HEK293 (cell line): ENCODE measurements around the gene ALKBH3.

Experiments
- CTCF ChIP-seq: fragments of 450-650 bp; formaldehyde crosslinking; IDR thresholded peaks from 2 replicates; pipeline ENCODE4 v1.5.1; 2016; ENCODE audit warnings: missing biosample characterization, missing genetic modification characterization
- PRDM2 ChIP-seq: fragments of 450-650 bp; formaldehyde crosslinking; IDR thresholded peaks from 2 replicates; pipeline ENCODE4 v1.5.1; 2016; ENCODE audit warnings: missing biosample characterization, missing genetic modification characterization, borderline replicate concordance
- REST ChIP-seq: fragments of 450-650 bp; formaldehyde crosslinking; IDR thresholded peaks from 2 replicates; pipeline ENCODE4 v1.5.1; 2016; ENCODE audit warnings: missing biosample characterization, missing genetic modification characterization
- ZBTB7A ChIP-seq: fragments of 450-650 bp; formaldehyde crosslinking; IDR thresholded peaks from 2 replicates; pipeline ENCODE4 v1.5.1; 2016; ENCODE audit warnings: low read depth, missing biosample characterization, missing genetic modification characterization
- ZNF19 ChIP-seq: fragments of 450-650 bp; formaldehyde crosslinking; IDR thresholded peaks from 2 replicates; pipeline ENCODE4; 2016; ENCODE audit warnings: missing biosample characterization, missing genetic modification characterization, low read depth
- ZNF2 ChIP-seq: fragments of 450-650 bp; formaldehyde crosslinking; IDR thresholded peaks from 2 replicates; pipeline ENCODE4 v1.5.1; 2016; ENCODE audit warnings: missing biosample characterization, missing genetic modification characterization
- ZNF274 ChIP-seq, 2 experiments: fragments of 200-500 bp in 1 of 2; fragments of 450-650 bp in 1 of 2; sonication (Bioruptor generic) in 1 of 2; formaldehyde crosslinking in 1 of 2; IDR thresholded peaks; 2 replicates each; pipeline versions ENCODE4 v1.5.1 to v1.6.1; 2014 to 2016; ENCODE audit warnings: borderline replicate concordance in 1 of 2, inconsistent platforms in 1 of 2, low read length in 1 of 2, missing biosample characterization in 1 of 2, missing genetic modification characterization in 1 of 2
- ZNF354C ChIP-seq: fragments of 450-650 bp; formaldehyde crosslinking; IDR thresholded peaks from 2 replicates; pipeline ENCODE4 v1.5.1; 2016; ENCODE audit warnings: missing biosample characterization, missing genetic modification characterization, low read depth, borderline replicate concordance
- ZNF394 ChIP-seq: fragments of 450-650 bp; formaldehyde crosslinking; IDR thresholded peaks from 2 replicates; pipeline ENCODE4 v1.5.1; 2016; ENCODE audit warnings: missing biosample characterization, missing genetic modification characterization, mild to moderate bottlenecking, moderate library complexity, borderline replicate concordance
- ZNF549 ChIP-seq: fragments of 450-650 bp; IDR thresholded peaks from 2 replicates; pipeline ENCODE4 v1.5.1; 2018; ENCODE audit warnings: missing biosample characterization, missing genetic modification characterization, mild to moderate bottlenecking, inconsistent platforms, moderate library complexity

- TF ChIP-seq ZNF354C (tag by site-specific recombination), result no peak
- no peak for TF ChIP-seq CTCF
- TF ChIP-seq ZNF19 (tag by site-specific recombination), result no peak
- no peak for TF ChIP-seq ZNF549
- TF ChIP-seq PRDM2, result no peak
- no peak for TF ChIP-seq ZNF274 (IDR thresholded peaks at IDR 0.05; ENCODE audit: low read length)
- TF ChIP-seq ZNF274 (tag by site-specific recombination; IDR thresholded peaks at IDR 0.05; ENCODE audit: borderline replicate concordance), result no peak
- no peak for TF ChIP-seq ZNF2
- no peak for TF ChIP-seq ZBTB7A (tag by site-specific recombination)
- no peak for TF ChIP-seq REST
- no peak for TF ChIP-seq ZNF394 (tag by site-specific recombination)
These were observed 38.0 kb downstream of the ALKBH3 start for GRCh38 chr11:43918662-43919061.
